Vagina (tissue), 2 donors: ENCODE measurements around the gene EVI2A.

Experiments
- POLR2A ChIP-seq, 2 donors: fragments of 450-650 bp; IDR thresholded peaks; one replicate each; pipeline ENCODE4 v1.6.1; 2017; ENCODE audit warnings: antibody characterized with exemption in 2 of 2, mild to moderate bottlenecking in 2 of 2, moderate library complexity in 2 of 2
- POLR2AphosphoS5 ChIP-seq, 2 donors: sonication (generic); formaldehyde crosslinking; IDR thresholded peaks; one replicate each; pipeline ENCODE4 v1.9.0; 2017; ENCODE audit warnings: antibody characterized with exemption in 2 of 2, mild to moderate bottlenecking in 2 of 2, low read depth in 1 of 2; ENCODE audit not compliant: insufficient read depth in 1 of 2
- TF ChIP-seq, protein P1 (sequence below), 3 experiments: fragments of 450-650 bp in 2 of 3; fragments of 200-600 bp in 1 of 3; sonication (generic) in 1 of 3; IDR thresholded peaks; one replicate each; pipeline ENCODE4 v1.5.1; 2017 to 2019; ENCODE audit warnings: antibody characterized with exemption in 3 of 3, mild to moderate bottlenecking in 2 of 3, moderate library complexity in 2 of 3

DNA sequence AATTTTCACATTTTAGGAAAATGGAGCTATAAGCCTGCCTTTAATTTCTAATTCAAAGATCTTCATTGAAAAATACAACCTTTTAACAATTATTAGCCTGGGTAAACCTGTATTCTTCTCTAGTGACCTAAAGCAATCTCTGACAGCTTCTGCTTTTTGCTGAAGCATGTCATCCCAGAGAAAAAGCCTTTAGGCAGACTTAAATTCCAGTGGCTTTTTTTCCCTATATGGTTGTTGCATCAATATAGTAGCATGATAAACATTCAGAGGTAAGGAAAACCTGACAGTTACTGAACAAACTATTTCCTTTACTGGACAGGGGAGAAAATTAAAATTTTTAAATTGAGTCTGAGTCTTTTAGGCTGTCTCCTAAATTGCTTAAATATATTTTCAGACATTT is 7.8 kb upstream of the EVI2A start:
- TF ChIP-seq, protein P1, sequence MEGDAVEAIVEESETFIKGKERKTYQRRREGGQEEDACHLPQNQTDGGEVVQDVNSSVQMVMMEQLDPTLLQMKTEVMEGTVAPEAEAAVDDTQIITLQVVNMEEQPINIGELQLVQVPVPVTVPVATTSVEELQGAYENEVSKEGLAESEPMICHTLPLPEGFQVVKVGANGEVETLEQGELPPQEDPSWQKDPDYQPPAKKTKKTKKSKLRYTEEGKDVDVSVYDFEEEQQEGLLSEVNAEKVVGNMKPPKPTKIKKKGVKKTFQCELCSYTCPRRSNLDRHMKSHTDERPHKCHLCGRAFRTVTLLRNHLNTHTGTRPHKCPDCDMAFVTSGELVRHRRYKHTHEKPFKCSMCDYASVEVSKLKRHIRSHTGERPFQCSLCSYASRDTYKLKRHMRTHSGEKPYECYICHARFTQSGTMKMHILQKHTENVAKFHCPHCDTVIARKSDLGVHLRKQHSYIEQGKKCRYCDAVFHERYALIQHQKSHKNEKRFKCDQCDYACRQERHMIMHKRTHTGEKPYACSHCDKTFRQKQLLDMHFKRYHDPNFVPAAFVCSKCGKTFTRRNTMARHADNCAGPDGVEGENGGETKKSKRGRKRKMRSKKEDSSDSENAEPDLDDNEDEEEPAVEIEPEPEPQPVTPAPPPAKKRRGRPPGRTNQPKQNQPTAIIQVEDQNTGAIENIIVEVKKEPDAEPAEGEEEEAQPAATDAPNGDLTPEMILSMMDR (IDR thresholded peaks at IDR 0.05), result no peak
- no peak for TF ChIP-seq POLR2AphosphoS5 (IDR thresholded peaks at IDR 0.05; ENCODE audit: insufficient read depth in 1 of 2, low read depth in 1 of 2)
- TF ChIP-seq POLR2A (IDR thresholded peaks at IDR 0.05), result no peak
